GM12878 (cell line): ENCODE results near the gene KAT2B. TPM values are rescaled to one million over a fixed set of nuclear protein-coding genes. Genes with fewer than 3 reads are reported as not detected.

Experiments
- CEBPB ChIP-seq, 2 experiments: fragments of 150-350 bp in 1 of 2; IDR thresholded peaks; 2 replicates each; pipeline ENCODE4 v1.6.1; 2012 to 2014; ENCODE audit warnings: low read depth in 2 of 2, low read length in 2 of 2, borderline replicate concordance in 1 of 2, inconsistent platforms in 1 of 2
- EGR1 ChIP-seq, 2 experiments: IDR thresholded peaks; 1 replicate in 1 of 2; 2 replicates in 1 of 2; pipeline ENCODE4 v1.6.1; 2011 to 2012; ENCODE audit warnings: low read depth in 2 of 2, low read length in 2 of 2, borderline replicate concordance in 1 of 2, mild to moderate bottlenecking in 1 of 2, moderate library complexity in 1 of 2
- HDAC6 ChIP-seq: fragments of 200-600 bp; sonication (generic); IDR thresholded peaks from one replicate; pipeline ENCODE4 v1.8.0; 2017; ENCODE audit warnings: antibody characterized with exemption; ENCODE audit not compliant: unreplicated experiment
- MAX ChIP-seq: IDR thresholded peaks from 2 replicates; pipeline ENCODE4 v1.6.1; 2012; ENCODE audit warnings: low read depth, low read length, improper control_type of control experiment
- MXI1 ChIP-seq: fragments of 150-350 bp; IDR thresholded peaks from 2 replicates; pipeline ENCODE4 v1.6.1; 2011; ENCODE audit warnings: low read depth, mild to moderate bottlenecking, inconsistent platforms, low read length, improper control_type of control experiment
- MYC ChIP-seq: IDR thresholded peaks from 2 replicates; pipeline ENCODE4 v1.6.1; 2011; ENCODE audit warnings: mild to moderate bottlenecking, low read length, moderate library complexity, inconsistent platforms; ENCODE audit not compliant: insufficient read depth, insufficient replicate concordance, insufficient read length, severe bottlenecking
- NBN ChIP-seq: fragments of 450-650 bp; IDR thresholded peaks from 2 replicates; pipeline ENCODE4 v1.6.1; 2016
- NFYB ChIP-seq: IDR thresholded peaks from 2 replicates; pipeline ENCODE4 v1.6.1; 2011; ENCODE audit warnings: low read depth, mild to moderate bottlenecking, low read length, improper control_type of control experiment, moderate library complexity; ENCODE audit not compliant: insufficient read depth
- NR2C2 ChIP-seq: IDR thresholded peaks from 2 replicates; pipeline ENCODE4 v1.6.1; 2011; ENCODE audit warnings: borderline replicate concordance, low read depth; ENCODE audit not compliant: control insufficient read depth, insufficient read length
- POU2F2 ChIP-seq: IDR thresholded peaks from 3 replicates; pipeline ENCODE4 v1.6.1; 2011; ENCODE audit warnings: low read depth, mild to moderate bottlenecking, low read length, borderline replicate concordance
- RB1 ChIP-seq: fragments of 450-650 bp; formaldehyde crosslinking; IDR thresholded peaks from 2 replicates; pipeline ENCODE4 v1.6.1; 2017; ENCODE audit warnings: mild to moderate bottlenecking, borderline replicate concordance
- SREBF2 ChIP-seq: IDR thresholded peaks from 2 replicates; pipeline ENCODE4 v1.6.1; 2012; ENCODE audit warnings: mild to moderate bottlenecking, low read length
- TAF1 ChIP-seq: IDR thresholded peaks from 2 replicates; pipeline ENCODE4 v1.6.1; 2011; ENCODE audit warnings: mild to moderate bottlenecking, low read depth, low read length, borderline replicate concordance
- USF2 ChIP-seq: IDR thresholded peaks from 2 replicates; pipeline ENCODE4 v1.6.1; 2011; ENCODE audit warnings: low read depth, low read length, improper control_type of control experiment, borderline replicate concordance
- YBX1 ChIP-seq: fragments of 450-650 bp; IDR thresholded peaks from 2 replicates; pipeline ENCODE4 v1.6.1; 2016; ENCODE audit warnings: antibody characterized with exemption
- ZNF687 ChIP-seq: fragments of 450-650 bp; IDR thresholded peaks from 2 replicates; pipeline ENCODE4 v1.6.1; 2017; ENCODE audit warnings: mild to moderate bottlenecking, moderate library complexity
- polyA plus RNA-seq, 11 experiments: library from polyadenylated mRNA; depleted of rRNA in 4 of 11; unstranded in 6 of 11; stranded (reverse) in 5 of 11; fragments of >200 nt; fragmentation: Nextera tagmentation in 4 of 11; fragmentation: Illumina TruSeq in 1 of 11; extraction: Ambion mirVana in 4 of 11; extraction: Trizol in 1 of 11; gene quantifications; 1 replicate in 1 of 11; 2 replicates in 10 of 11; pipeline versions ENCODE4 v1.2.1 to v1.2.3, GENCODE V29; 2011 to 2016; ENCODE audit warnings: inconsistent platforms in 2 of 11, missing spikeins in 2 of 11, low read depth in 1 of 11
- total RNA-seq, 4 experiments: library from RNA; depleted of rRNA in 3 of 4; stranded (reverse); fragments of >200 nt in 3 of 4; fragmentation: Illumina TruSeq in 1 of 4; extraction: Trizol in 1 of 4; gene quantifications; 2 replicates each; pipeline versions ENCODE4 v1.2.1 to v1.2.3, GENCODE V29; 2013 to 2021
- TF ChIP-seq, protein P1 (sequence below): IDR thresholded peaks from 2 replicates; pipeline ENCODE4 v1.6.1; 2011; ENCODE audit warnings: mild to moderate bottlenecking, low read depth, low read length, moderate library complexity; ENCODE audit not compliant: insufficient replicate concordance

KAT2B gene
- total and polyA plus RNA-seq, 10 of the 15 experiments (the other 5 are each of a cell fraction or from before 2014, with no cell fraction given), result 2.9 to 15.2 (median 10.2) TPM

- no peak for TF ChIP-seq MYC
- TF ChIP-seq MXI1, result peak; percentile 57; the same call in 1 of the 2 replicates
- TF ChIP-seq MAX, result no peak
- TF ChIP-seq ZNF687, result peak; percentile 44; the same call in 1 of the 2 replicates
- TF ChIP-seq YBX1, result no peak
- no peak for TF ChIP-seq NBN
- no peak for TF ChIP-seq CEBPB (IDR thresholded peaks at IDR 0.05; ENCODE audit: borderline replicate concordance in 1 of 2, low read depth in 2 of 2, low read length in 2 of 2)
- TF ChIP-seq TAF1, result no peak
- no peak for TF ChIP-seq POU2F2
- TF ChIP-seq EGR1 (IDR thresholded peaks at IDR 0.05; ENCODE audit: borderline replicate concordance in 1 of 2, low read depth in 2 of 2, low read length in 2 of 2), result no peak
- no peak for TF ChIP-seq SREBF2
- TF ChIP-seq NR2C2, result no peak
- no peak for TF ChIP-seq RB1
- TF ChIP-seq HDAC6, result no peak
- no peak; the same call in 1 of the 2 replicates for TF ChIP-seq USF2
- no peak for TF ChIP-seq NFYB
- TF ChIP-seq, protein P1, sequence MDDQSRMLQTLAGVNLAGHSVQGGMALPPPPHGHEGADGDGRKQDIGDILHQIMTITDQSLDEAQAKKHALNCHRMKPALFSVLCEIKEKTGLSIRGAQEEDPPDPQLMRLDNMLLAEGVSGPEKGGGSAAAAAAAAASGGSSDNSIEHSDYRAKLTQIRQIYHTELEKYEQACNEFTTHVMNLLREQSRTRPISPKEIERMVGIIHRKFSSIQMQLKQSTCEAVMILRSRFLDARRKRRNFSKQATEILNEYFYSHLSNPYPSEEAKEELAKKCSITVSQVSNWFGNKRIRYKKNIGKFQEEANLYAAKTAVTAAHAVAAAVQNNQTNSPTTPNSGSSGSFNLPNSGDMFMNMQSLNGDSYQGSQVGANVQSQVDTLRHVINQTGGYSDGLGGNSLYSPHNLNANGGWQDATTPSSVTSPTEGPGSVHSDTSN, result no peak
- TF ChIP-seq, all 136 proteins: peak for 37
These were observed 85.7 kb downstream of the KAT2B start (continued) for GRCh38 chr3:20125897-20126296.
